HG03575 (cell line): ENCODE measurements around the gene ATXN7L3B.

Source experiments
- ATAC-seq: cut with Tn5 transposase; IDR thresholded peaks from one replicate; pipeline ENCODE4 v1.9.1; 2021; ENCODE audit not compliant: unreplicated experiment, insufficient number of reproducible peaks, low FRiP score; ENCODE audit errors: extremely low read depth

The ATXN7L3B gene

GRCh38 chr12:74539765-74540526 lies 2.3 kb downstream of the ATXN7L3B start:
- no peak for ATAC-seq

DNA sequence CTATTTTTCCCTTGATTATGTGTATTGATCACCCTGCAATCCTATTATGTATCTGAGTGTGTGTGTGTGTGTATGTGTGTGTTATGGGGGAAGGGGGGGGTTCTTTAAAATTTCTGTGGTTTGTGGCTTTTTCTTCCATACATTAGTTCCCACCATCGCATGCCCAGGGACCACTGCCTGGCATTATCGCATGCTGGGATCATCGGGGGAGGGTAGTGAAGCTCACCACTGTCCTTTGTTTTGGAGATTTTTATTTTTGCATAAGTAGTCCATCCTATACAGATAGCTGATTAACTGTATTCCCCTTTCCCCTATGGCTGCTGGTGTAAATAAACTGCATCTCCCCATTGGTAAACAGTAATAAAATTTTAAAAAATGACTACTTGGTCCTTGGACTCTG lies 3.4 kb downstream of the ATXN7L3B start:
- ATAC-seq: no peak

- no peak for ATAC-seq
These were observed 9.6 kb downstream of the ATXN7L3B start for GRCh38 chr12:74547249-74547648.

DNA sequence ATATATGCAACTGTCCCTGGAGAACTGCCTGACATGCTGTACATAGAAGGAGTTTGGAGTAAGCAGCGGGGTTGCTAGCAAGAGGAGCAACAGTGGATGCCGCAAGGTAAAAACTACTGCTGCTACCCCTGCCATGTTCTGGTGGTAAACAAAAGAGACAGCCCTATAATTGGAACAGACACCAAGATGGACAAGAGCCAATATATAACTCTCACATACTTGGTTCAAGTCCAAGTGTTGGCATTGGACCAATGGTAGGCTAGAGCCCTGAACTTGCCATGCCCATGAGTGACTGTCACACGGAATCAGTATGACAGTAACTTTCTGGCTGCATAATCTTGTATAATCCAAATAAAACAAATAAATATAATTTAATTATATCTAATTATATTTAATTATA lies 13.7 kb downstream of the ATXN7L3B start:
- no peak for ATAC-seq

- no peak for ATAC-seq
These were observed 14.6 kb downstream of the ATXN7L3B start for GRCh38 chr12:74552201-74552600.

GRCh38 chr12:74559728-74560127 lies 22.1 kb downstream of the ATXN7L3B start:
- ATAC-seq: no peak

DNA sequence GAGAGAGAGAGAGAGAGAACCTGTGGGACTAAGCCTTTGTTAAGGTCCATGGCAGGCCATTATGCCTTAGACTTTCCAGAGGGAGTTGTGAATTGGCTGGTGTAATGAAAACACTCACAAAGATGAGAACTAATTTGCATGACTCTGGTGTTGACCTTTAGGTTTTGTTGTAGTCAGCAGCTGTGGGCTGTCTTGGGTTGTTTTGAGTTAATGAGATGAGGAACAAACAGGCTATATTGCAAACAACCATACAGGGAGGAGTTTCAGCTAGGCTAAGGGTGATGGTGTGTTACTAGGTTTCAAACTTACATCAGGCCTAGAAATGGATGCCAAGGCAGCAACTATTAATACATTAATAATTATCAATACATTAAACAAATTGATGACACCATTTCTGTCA lies 26.3 kb downstream of the ATXN7L3B start:
- ATAC-seq: no peak

- ATAC-seq: no peak
These were observed 40.9 kb downstream of the ATXN7L3B start for GRCh38 chr12:74578486-74578885.

DNA sequence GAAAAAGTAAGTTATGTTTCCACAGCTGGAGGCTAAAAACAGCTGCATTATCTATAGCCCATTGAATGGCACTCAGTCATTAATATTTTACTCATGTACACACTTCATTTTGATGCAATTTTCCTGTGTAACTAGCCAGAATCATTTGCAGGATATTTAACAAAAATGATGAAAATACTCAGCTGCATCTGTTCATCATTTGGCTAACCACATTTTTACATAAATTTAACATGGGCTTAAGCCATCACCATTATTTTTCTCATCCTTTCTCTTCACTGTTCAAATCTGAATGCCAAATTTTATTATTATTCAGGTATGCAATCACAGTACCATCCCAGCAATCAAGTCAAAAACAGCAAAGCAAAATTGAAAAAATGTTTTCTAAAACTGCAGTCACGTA lies 41.8 kb downstream of the ATXN7L3B start:
- ATAC-seq: no peak

DNA sequence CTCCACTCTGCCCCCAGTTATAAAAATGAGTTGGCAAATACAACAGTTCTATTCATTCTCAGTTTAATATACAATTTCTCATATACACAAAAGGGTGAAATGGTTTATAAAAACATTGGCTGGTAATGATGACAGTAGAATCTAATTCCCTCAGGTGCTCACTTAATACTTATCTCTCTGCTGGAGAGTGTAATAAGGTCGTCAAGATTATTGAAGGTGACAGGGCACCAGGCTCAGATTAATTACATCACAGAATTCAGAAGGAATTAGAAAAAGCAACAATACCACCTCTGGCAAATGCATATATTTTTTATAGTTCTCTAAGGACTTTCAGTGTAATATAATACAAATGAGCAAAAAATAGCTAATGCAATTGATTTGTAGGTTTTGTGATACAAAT lies 42.3 kb downstream of the ATXN7L3B start:
- no peak for ATAC-seq

GRCh38 chr12:74581439-74581838 lies 43.8 kb downstream of the ATXN7L3B start:
- no peak for ATAC-seq

- ATAC-seq: no peak
These were observed 46.9 kb downstream of the ATXN7L3B start for GRCh38 chr12:74584483-74585062.

GRCh38 chr12:74586251-74586650 lies 48.6 kb downstream of the ATXN7L3B start:
- no peak for ATAC-seq
